Activated CD8-positive, alpha-beta memory T cell treated with anti-CD3 and anti-CD28 coated beads, Interleukin-2, amount 50 U/mL, for 24 hours (primary cell): ENCODE data around the gene XIST.
"Not testable (repeated sequence)": the region's sequence is repeated elsewhere in the genome, so short reads cannot be mapped to it uniquely, and the experiment has no call there.

Experiments used
- DNase-seq: peaks from one replicate; pipeline ENCODE4 v3.0.0-alpha.2; 2020; ENCODE audit errors: extremely low read depth

Gene XIST

GRCh38 chrX:73799888-73800287 is 52.6 kb downstream of the XIST start:
- no peak for DNase-seq

GRCh38 chrX:73792511-73792910 is 60.0 kb downstream of the XIST start:
- not testable (repeated sequence) for DNase-seq

- no peak for DNase-seq
Measured at GRCh38 chrX:73785493-73785892, 67.0 kb downstream of the XIST start.
